Measurements from ENCODE around the gene DEFB132. TPM values are rescaled to one million over a fixed set of nuclear protein-coding genes. Genes with fewer than 3 reads are reported as not detected.

DEFB132 gene
- total RNA-seq, 1 experiment from 2014 or later, result not detected

DNA sequence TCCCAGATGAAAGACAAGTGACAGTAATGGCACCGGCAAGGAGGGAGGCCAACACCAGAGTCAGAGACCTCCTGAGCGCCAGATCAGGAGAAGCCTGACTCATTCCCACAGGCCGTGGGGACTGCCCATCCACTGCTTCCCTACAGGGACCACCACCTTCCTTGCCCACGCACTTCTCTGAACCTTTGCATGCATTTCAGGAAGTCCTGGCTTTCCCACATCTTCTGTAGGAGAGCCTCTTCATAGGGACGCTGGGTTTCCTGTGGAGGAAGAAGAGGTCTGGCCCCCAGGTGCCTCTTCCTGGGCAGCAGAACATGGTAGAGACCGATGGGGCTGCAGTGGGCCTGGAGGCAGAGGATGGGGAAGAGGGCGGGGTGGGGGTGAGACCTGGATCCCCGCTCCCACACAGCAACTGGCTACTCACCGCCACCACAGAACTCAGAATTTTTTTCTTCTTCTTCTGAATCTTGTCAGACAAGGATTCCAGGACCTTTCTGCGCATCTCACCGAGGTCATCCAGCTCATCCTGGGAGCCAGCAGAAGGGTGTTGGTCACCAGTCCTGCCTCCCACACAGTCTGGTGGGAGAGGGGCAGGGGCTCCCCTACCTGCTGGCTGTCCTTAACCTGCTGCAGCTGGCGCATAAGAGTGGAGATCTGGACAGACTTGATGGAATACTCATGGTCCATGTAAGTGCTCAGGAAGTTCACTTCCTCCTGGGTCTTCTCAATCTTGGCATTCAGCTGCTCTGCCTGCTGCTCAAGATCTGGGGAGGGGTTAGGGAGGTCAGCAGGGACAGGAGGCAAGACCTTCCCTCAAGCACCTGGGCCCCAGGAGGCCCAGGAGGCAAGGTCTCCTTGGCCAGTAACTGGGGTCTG, 19.3 kb downstream of the DEFB132 start:
- no peak for DNase-seq
- Histone ChIP-seq H3K27me3 (ENCODE audit: control insufficient read depth, insufficient read depth, low read length) (no peaks in the 10 kb centered on the region), H3K36me3 (replicated peaks; ENCODE audit: control insufficient read depth, insufficient read depth, low read length) (peaks cover 14% of the 10 kb centered on the region), H3K4me3 (ENCODE audit: insufficient read depth, low read depth, low read length) (no peak overlapping the region)

DNA sequence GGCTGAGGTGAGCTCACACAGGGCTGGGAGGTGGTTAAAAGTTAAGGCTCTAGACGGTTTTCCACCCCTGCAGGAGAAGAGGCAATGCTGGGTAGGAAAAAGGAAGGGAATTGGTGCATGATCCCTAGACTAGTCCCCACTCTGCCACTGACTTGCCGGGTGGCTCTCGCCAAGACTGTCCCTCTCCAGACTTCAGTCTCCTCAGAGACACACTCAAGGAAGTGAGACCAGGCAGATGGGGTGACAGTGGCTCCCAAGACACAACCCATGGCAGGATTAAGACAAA, 19.9 kb downstream of the DEFB132 start:
- DNase-seq, result no peak
- H3K4me3 ChIP-seq (ENCODE audit: insufficient read depth, low read depth, low read length), result no peak overlapping the region
- peaks cover 14% of the 10 kb centered on the region for H3K36me3 ChIP-seq (replicated peaks; ENCODE audit: control insufficient read depth, insufficient read depth, low read length)
- H3K27me3 ChIP-seq (ENCODE audit: control insufficient read depth, insufficient read depth, low read length), result no peaks in the 10 kb centered on the region

GRCh38 chr20:278181-278580, 20.7 kb downstream of the DEFB132 start:
- H3K27me3 ChIP-seq (ENCODE audit: control insufficient read depth, insufficient read depth, low read length), result no peaks in the 10 kb centered on the region
- no peak overlapping the region for H3K4me3 ChIP-seq (ENCODE audit: insufficient read depth, low read depth, low read length)
- DNase-seq, result no peak
- H3K36me3 ChIP-seq (replicated peaks; ENCODE audit: control insufficient read depth, insufficient read depth, low read length), result peaks cover 14% of the 10 kb centered on the region

- peak overlapping the region; percentile 22; the same call in 1 of the 2 replicates for H3K4me3 ChIP-seq (ENCODE audit: insufficient read depth, low read depth, low read length)
- peaks cover 14% of the 10 kb centered on the region for H3K36me3 ChIP-seq (replicated peaks; ENCODE audit: control insufficient read depth, insufficient read depth, low read length)
- peak; percentile 61 for DNase-seq
- H3K27me3 ChIP-seq (ENCODE audit: control insufficient read depth, insufficient read depth, low read length), result no peaks in the 10 kb centered on the region
Observed at GRCh38 chr20:278607-279571, 21.4 kb downstream of the DEFB132 start.

GRCh38 chr20:284172-284571, 26.6 kb downstream of the DEFB132 start:
- H3K4me3 ChIP-seq (ENCODE audit: insufficient read depth, low read depth, low read length), result no peak overlapping the region
- H3K27me3 ChIP-seq (ENCODE audit: control insufficient read depth, insufficient read depth, low read length), result no peaks in the 10 kb centered on the region
- H3K36me3 ChIP-seq (replicated peaks; ENCODE audit: control insufficient read depth, insufficient read depth, low read length), result no peaks in the 10 kb centered on the region; the same call in none of the 2 replicates
- DNase-seq, result no peak

GRCh38 chr20:286508-286907, 29.0 kb downstream of the DEFB132 start:
- no peak for DNase-seq
- Histone ChIP-seq H3K27me3 (ENCODE audit: control insufficient read depth, insufficient read depth, low read length) (no peaks in the 10 kb centered on the region), H3K4me3 (ENCODE audit: insufficient read depth, low read depth, low read length) (no peak overlapping the region), H3K36me3 (replicated peaks; ENCODE audit: control insufficient read depth, insufficient read depth, low read length) (no peaks in the 10 kb centered on the region; the same call in 1 of the 2 replicates)

- Histone ChIP-seq H3K27me3 (ENCODE audit: control insufficient read depth, insufficient read depth, low read length) (no peaks in the 10 kb centered on the region), H3K4me3 (ENCODE audit: insufficient read depth, low read depth, low read length) (peak overlapping the region; percentile 52; the same call in 1 of the 2 replicates), H3K36me3 (replicated peaks; ENCODE audit: control insufficient read depth, insufficient read depth, low read length) (no peaks in the 10 kb centered on the region; the same call in 1 of the 2 replicates)
- DNase-seq, result no peak
Observed at GRCh38 chr20:288956-289692, 31.6 kb downstream of the DEFB132 start.

DNA sequence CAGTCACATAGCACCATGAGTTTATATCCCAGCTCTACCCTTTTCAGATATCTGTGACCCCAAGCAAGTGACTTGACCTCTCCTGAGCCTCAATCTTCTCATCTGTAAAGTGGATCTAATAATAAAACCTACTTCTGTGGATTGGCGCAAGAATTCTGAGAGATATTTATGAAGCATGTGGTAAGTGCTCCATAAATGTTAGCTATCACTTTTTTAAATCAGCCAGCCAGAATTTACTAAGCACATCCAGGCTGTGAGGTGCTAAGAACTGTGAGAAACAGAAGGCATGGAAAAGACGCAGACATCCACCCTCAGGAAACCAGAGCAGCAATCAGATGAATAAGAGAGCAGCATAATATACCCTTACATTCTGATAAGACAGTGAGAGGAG, 32.2 kb downstream of the DEFB132 start:
- Histone ChIP-seq H3K27me3 (ENCODE audit: control insufficient read depth, insufficient read depth, low read length) (no peaks in the 10 kb centered on the region), H3K36me3 (replicated peaks; ENCODE audit: control insufficient read depth, insufficient read depth, low read length) (no peaks in the 10 kb centered on the region), H3K4me3 (ENCODE audit: insufficient read depth, low read depth, low read length) (peak overlapping the region; percentile 52)
- no peak for DNase-seq

DNA sequence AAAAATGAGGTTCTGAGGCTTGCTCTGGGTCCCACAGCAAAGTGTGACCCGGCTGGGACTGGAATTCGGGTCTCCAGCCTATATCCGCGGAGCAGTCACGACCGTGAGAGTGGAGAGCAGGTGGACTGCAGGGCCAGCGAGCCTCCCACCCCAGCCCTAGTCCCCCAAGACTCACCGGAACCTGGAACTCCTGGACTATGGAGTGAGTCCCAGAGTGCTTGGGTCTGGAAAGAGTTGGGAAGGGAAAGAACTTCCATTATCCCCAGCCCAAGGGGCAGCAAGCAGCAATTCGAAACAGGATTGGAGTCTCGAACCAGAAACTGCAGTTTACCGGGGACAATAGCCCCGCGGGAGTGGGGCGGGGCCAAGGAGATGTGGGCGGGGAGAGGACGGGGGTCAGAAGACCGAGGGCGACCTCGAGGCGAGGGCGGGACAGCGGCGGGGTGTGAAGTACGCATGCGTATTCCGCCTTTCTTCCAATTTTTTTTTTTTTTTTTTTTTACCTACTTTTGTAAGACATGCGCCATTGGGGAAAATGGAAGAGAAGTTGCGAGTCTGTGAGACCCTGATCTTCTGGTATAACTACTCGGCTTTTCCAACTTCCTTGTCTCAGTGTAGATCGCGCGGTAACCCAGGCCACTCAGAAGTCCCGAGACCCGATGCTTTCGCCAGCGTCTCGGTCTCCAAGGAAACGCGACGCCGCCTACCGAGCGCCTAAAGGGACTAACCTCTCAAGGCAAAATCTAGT, 32.7 kb downstream of the DEFB132 start, which contains the start of gene C20orf96:
TSS of gene C20orf96 (minus strand) at position 667 of the 748 bp plus-strand sequence. CDS start at position 527, 140 bp downstream.
- H3K4me3 ChIP-seq (ENCODE audit: insufficient read depth, low read depth, low read length), result peak within 1 kb of the TSS; percentile 52
- DNase-seq, result peak; percentile 98
- H3K27me3 ChIP-seq (ENCODE audit: control insufficient read depth, insufficient read depth, low read length), result no peaks in the 10 kb centered on the region; the same call in 1 of the 2 replicates
- H3K36me3 ChIP-seq (replicated peaks; ENCODE audit: control insufficient read depth, insufficient read depth, low read length), result no peaks in the 10 kb centered on the region

DNA sequence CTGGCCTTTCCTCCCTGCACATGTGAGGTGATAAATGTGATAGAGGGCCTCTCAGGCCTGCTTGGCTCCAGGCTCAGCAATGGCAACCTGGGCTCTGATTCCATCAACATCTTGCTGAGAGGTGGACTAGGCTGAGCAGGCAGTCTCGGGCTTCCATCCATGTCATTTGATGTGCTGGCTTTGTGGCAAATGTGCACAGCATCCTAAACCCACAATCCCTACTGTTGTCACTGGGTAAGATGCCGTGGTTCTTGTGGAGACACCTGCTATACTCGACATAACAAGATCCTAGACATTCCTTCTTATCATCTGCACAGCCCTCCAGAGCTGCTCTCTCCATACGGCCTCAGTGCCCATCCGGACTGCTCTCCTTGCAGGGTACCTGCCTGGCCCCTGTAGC, 37.1 kb downstream of the DEFB132 start:
- H3K4me3 ChIP-seq (ENCODE audit: insufficient read depth, low read depth, low read length), result no peak overlapping the region
- H3K36me3 ChIP-seq (replicated peaks; ENCODE audit: control insufficient read depth, insufficient read depth, low read length), result no peaks in the 10 kb centered on the region
- DNase-seq, result no peak
- H3K27me3 ChIP-seq (ENCODE audit: control insufficient read depth, insufficient read depth, low read length), result peaks cover 2% of the 10 kb centered on the region

DNA sequence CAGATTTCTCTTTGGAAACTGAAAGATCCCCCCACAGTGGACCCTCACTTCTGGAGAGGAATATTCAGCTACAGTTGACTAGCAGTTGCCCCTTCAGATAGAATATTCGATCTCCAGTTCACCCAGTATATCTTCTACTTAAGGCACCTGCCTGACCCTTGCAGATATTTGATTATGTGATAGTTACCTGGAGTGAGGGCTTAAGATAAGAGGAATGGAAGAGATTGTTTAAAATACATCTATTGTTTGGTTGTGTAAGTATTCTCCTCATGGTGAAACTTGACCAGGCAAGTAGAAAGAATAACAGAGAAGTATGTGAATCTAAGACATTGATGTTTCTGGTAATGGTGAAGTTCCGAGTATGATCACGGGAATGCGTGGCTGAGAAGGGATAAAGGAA, 38.3 kb downstream of the DEFB132 start:
- no peaks in the 10 kb centered on the region for H3K36me3 ChIP-seq (replicated peaks; ENCODE audit: control insufficient read depth, insufficient read depth, low read length)
- H3K4me3 ChIP-seq (ENCODE audit: insufficient read depth, low read depth, low read length), result no peak overlapping the region
- H3K27me3 ChIP-seq (ENCODE audit: control insufficient read depth, insufficient read depth, low read length), result peaks cover 2% of the 10 kb centered on the region

GRCh38 chr20:297098-297924, 39.8 kb downstream of the DEFB132 start, which contains the start of gene ZCCHC3:
TSS of gene ZCCHC3 (plus strand) at chr20:297570. CDS start at chr20:297587, 17 bp downstream.
- peaks cover 3% of the 10 kb centered on the region for H3K27me3 ChIP-seq (ENCODE audit: control insufficient read depth, insufficient read depth, low read length)
- H3K4me3 ChIP-seq (ENCODE audit: insufficient read depth, low read depth, low read length), result peak within 1 kb of the TSS; percentile 66
- no peaks in the 10 kb centered on the region for H3K36me3 ChIP-seq (replicated peaks; ENCODE audit: control insufficient read depth, insufficient read depth, low read length)
- DNase-seq, result peak; percentile 94

More for the DNA sequence above, 38.3 kb downstream of the DEFB132 start:
- DNase-seq, result no peak
